HepG2 (cell line): ENCODE results near the gene S100A5. TPM values are rescaled to one million over a fixed set of nuclear protein-coding genes. Genes with fewer than 3 reads are reported as not detected.

ENCODE experiments used
- ATAC-seq: fragments of 200-7000 bp; cut with Tn5 transposase; 3 replicates; pipeline ENCODE4 v1.9.1; 2020; ENCODE audit warnings: mild to moderate bottlenecking, moderate library complexity
- BruUV-seq: library from RNA; stranded (reverse); fragments of 400-500 nt; replicated peaks from 2 replicates; lab custom pipeline; 2021; lab: Mats Ljungman, UMichigan
- CTCF ChIA-PET: fragments of 300-600 bp; formaldehyde crosslinking; extraction: SDS; loops from one replicate; lab custom pipeline; 2021; ENCODE audit warnings: low total read pairs, inconsistent platforms, low intra/inter-chr PET ratio; lab: Yijun Ruan, JAX
- POLR2A ChIA-PET: fragments of 350-600 bp; sonication (Branson Sonifier 250); formaldehyde crosslinking; loops from one replicate; lab custom pipeline; 2020; ENCODE audit warnings: antibody characterized with exemption, inconsistent platforms; lab: Yijun Ruan, JAX
- DNase-seq: peaks from one replicate; pipeline ENCODE4 v3.0.0-alpha.2; 2015; ENCODE audit warnings: low spot score
- FAIRE-seq: peaks from 3 replicates; lab custom pipeline; 2011; peaks lifted over from hg19 to GRCh38; lab: Jason Lieb, UNC
- H2AFZ ChIP-seq: one replicate; pipeline ENCODE4 v1.6.1; 2011; ENCODE audit warnings: low read length, inconsistent platforms
- H3K27ac ChIP-seq: fragments of 300-600 bp; 3 replicates; pipeline ENCODE4 v1.8.0; 2011; ENCODE audit warnings: mixed run types, mild to moderate bottlenecking, mixed read lengths, low read length, inconsistent platforms; ENCODE audit not compliant: insufficient read depth; ENCODE audit errors: extremely low read length
- H3K27me3 ChIP-seq, 2 experiments: fragments of 200-600 bp in 1 of 2; 2 replicates in 1 of 2; 3 replicates in 1 of 2; pipeline versions ENCODE4 v1.6.0 to v1.8.0; 2011; ENCODE audit warnings: low read length in 2 of 2, mild to moderate bottlenecking in 2 of 2, moderate library complexity in 2 of 2, inconsistent platforms in 1 of 2; ENCODE audit not compliant: insufficient read depth in 2 of 2, control insufficient read depth in 1 of 2
- H3K36me3 ChIP-seq, 2 experiments: fragments of 200-600 bp in 1 of 2; replicated peaks in 1 of 2; 2 replicates in 1 of 2; 3 replicates in 1 of 2; pipeline versions ENCODE4 v1.5.1 to v1.8.0; 2011; ENCODE audit warnings: low read length in 2 of 2, inconsistent platforms in 1 of 2; ENCODE audit not compliant: insufficient read depth in 2 of 2, control insufficient read depth in 1 of 2
- H3K4me1 ChIP-seq: 2 replicates; pipeline ENCODE4 v1.5.1; 2012; ENCODE audit warnings: low read length, inconsistent platforms; ENCODE audit not compliant: insufficient read depth
- H3K4me2 ChIP-seq: 2 replicates; pipeline ENCODE4 v1.6.0; 2011; ENCODE audit warnings: low read depth, low read length, inconsistent platforms
- H3K4me3 ChIP-seq, 3 experiments: fragments of 200-600 bp in 1 of 3; sonication (generic), shearing (Covaris generic) in 1 of 3; replicated peaks in 1 of 3; 2 replicates each; pipeline ENCODE4 v1.5.1; 2011 to 2016; ENCODE audit warnings: low read length in 3 of 3, inconsistent platforms in 2 of 3, low read depth in 2 of 3, mild to moderate bottlenecking in 2 of 3, control low read depth in 1 of 3, mixed read lengths in 1 of 3; ENCODE audit not compliant: insufficient read depth in 1 of 3
- H3K79me2 ChIP-seq: one replicate; pipeline ENCODE4 v1.6.1; 2011; ENCODE audit warnings: low read length, inconsistent platforms; ENCODE audit not compliant: insufficient read depth
- H3K9ac ChIP-seq: 2 replicates; pipeline ENCODE4 v1.6.0; 2011; ENCODE audit warnings: mild to moderate bottlenecking, low read depth, low read length, inconsistent platforms; ENCODE audit not compliant: insufficient read depth
- H3K9me3 ChIP-seq: 2 replicates; pipeline ENCODE4 v1.5.1; 2012; ENCODE audit warnings: mild to moderate bottlenecking, low read length
- H4K20me1 ChIP-seq: 2 replicates; pipeline ENCODE4 v1.6.0; 2011; ENCODE audit warnings: inconsistent platforms, mild to moderate bottlenecking, low read length, moderate library complexity; ENCODE audit not compliant: insufficient read depth
- ADNP ChIP-seq: sonication (generic); formaldehyde crosslinking; IDR thresholded peaks from 2 replicates; pipeline ENCODE4 v1.4.0; 2020; ENCODE audit warnings: missing genetic modification reagents
- ATF1 ChIP-seq: IDR thresholded peaks from 2 replicates; pipeline ENCODE4 v1.6.1; 2016; ENCODE audit warnings: mild to moderate bottlenecking, control low read depth
- ETS1 ChIP-seq: sonication (generic); formaldehyde crosslinking; IDR thresholded peaks from 2 replicates; pipeline ENCODE4 v1.4.0; 2020; ENCODE audit warnings: missing genetic modification reagents
- FOSL1 ChIP-seq: sonication (generic); formaldehyde crosslinking; IDR thresholded peaks from 2 replicates; pipeline ENCODE4 v1.9.0; 2021; ENCODE audit warnings: missing genetic modification reagents, borderline replicate concordance
- REPIN1 ChIP-seq: sonication (generic); formaldehyde crosslinking; IDR thresholded peaks from 2 replicates; pipeline ENCODE4 v1.8.0; 2022; ENCODE audit warnings: missing genetic modification reagents, low read depth, mild to moderate bottlenecking, borderline replicate concordance
- ZBTB3 ChIP-seq: sonication (generic); formaldehyde crosslinking; IDR thresholded peaks from 2 replicates; pipeline ENCODE4 v1.4.0; 2020; ENCODE audit warnings: low read depth, mild to moderate bottlenecking, moderate library complexity, missing genetic modification reagents, borderline replicate concordance
- ZNF138 ChIP-seq: sonication (generic); formaldehyde crosslinking; IDR thresholded peaks from 2 replicates; pipeline ENCODE4 v1.5.0; 2020; ENCODE audit warnings: mild to moderate bottlenecking, low read depth, missing genetic modification reagents
- ZNF282 ChIP-seq: fragments of 450-650 bp; IDR thresholded peaks from 2 replicates; pipeline ENCODE4 v1.6.1; 2018; ENCODE audit not compliant: partially characterized antibody
- ZNF367 ChIP-seq: sonication (generic); formaldehyde crosslinking; IDR thresholded peaks from 2 replicates; pipeline ENCODE4 v1.4.0; 2020; ENCODE audit warnings: missing genetic modification reagents, borderline replicate concordance
- ZNF441 ChIP-seq: sonication (generic); formaldehyde crosslinking; IDR thresholded peaks from 2 replicates; pipeline ENCODE4 v1.7.0; 2021; ENCODE audit warnings: missing genetic modification reagents, borderline replicate concordance
- ZNF777 ChIP-seq: sonication (generic); formaldehyde crosslinking; IDR thresholded peaks from 2 replicates; pipeline ENCODE4 v1.4.0; 2020; ENCODE audit warnings: missing genetic modification reagents
- ZNF781 ChIP-seq: sonication (generic); formaldehyde crosslinking; IDR thresholded peaks from 2 replicates; pipeline ENCODE4 v1.5.1; 2020; ENCODE audit warnings: borderline replicate concordance, mild to moderate bottlenecking, missing genetic modification reagents; ENCODE audit errors: not compliant biosample characterization
- ZNF790 ChIP-seq: sonication (generic); formaldehyde crosslinking; IDR thresholded peaks from 2 replicates; pipeline ENCODE4 v1.8.0; 2022; ENCODE audit warnings: missing genetic modification reagents, mild to moderate bottlenecking, borderline replicate concordance
- ZSCAN9 ChIP-seq: IDR thresholded peaks from 2 replicates; pipeline ENCODE4 v1.6.1; 2016; ENCODE audit warnings: borderline replicate concordance
- WGBS: methylation state at CpG from one replicate; pipeline ENCODE4 v1.1.6; 2017; ENCODE audit warnings: low lambda C conversion rate; 5-methylcytosine and 5-hydroxymethylcytosine counted together
- in situ Hi-C: cut with HindIII; loops from 2 replicates; pipeline ENCODE4 v1.10.0; 2017; ENCODE audit warnings: low pct_unique_long_range_greater_than_20kb; ENCODE audit not compliant: extremely low pct_ligation_motif_present
- intact Hi-C: fragments of 100-400 bp; cut with micrococcal nuclease; formaldehyde crosslinking; loops from one replicate; pipeline ENCODE4 v1.10.0; 2022; ENCODE audit not compliant: unreplicated experiment
- polyA plus RNA-seq, 8 experiments: library from polyadenylated mRNA; depleted of rRNA in 3 of 8; stranded (reverse) in 7 of 8; unstranded in 1 of 8; fragments of >200 nt; fragmentation: Illumina TruSeq in 4 of 8; extraction: Trizol in 4 of 8; gene quantifications; 2 replicates each; pipeline versions ENCODE4 v1.2.1 to v1.2.3, GENCODE V29; 2011 to 2016; ENCODE audit warnings: low read depth in 4 of 8, missing spikeins in 1 of 8, mixed read lengths in 1 of 8; ENCODE audit not compliant: insufficient read depth in 1 of 8
- total RNA-seq, 5 experiments: library from RNA; depleted of rRNA; stranded (reverse); fragments of >200 nt; fragmentation: Illumina TruSeq; extraction: Trizol; gene quantifications; 2 replicates each; pipeline ENCODE4 v1.2.3, GENCODE V29; 2016; ENCODE audit warnings: low read depth in 1 of 5
- TF ChIP-seq, protein P1 (sequence below): sonication (generic); formaldehyde crosslinking; IDR thresholded peaks from 2 replicates; pipeline ENCODE4 v1.4.0; 2020; ENCODE audit warnings: missing genetic modification reagents

S100A5 gene
- total and polyA plus RNA-seq, 2 of the 13 experiments (the other 11 are each of a cell fraction or from before 2014, with no cell fraction given): not detected

DNA sequence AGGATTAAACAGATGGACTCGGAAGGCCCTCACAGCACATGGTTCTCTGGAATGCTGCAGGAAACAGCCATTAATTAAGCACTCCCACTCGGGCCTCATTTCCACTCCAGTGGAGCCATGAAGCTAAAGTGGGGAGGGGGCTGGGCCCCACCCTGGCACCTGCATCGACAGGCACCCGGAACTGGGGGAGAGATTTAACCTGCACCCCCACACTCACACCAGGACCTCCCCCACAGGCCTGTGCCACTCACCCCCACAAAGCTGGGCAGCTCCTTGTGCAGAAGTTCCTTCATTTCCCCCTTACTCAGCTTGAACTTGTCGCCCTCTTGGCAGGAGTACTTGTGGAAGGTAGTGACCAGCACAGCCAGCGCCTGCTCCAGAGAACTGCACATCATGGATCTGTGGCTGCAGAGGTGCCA lies 22.8 kb upstream of the S100A5 start:
- DNase-seq: no peak
- 70% methylated on average over 4 of the region's 6 CpGs for WGBS
- Histone ChIP-seq H3K36me3 (no peaks in the 10 kb centered on the region), H3K27ac (no peak overlapping the region)
- in situ Hi-C loops: no loop called here
- TF ChIP-seq ZNF367 (CRISPR knock-in tag) (no peak), ZNF790 (CRISPR knock-in tag) (no peak), ZNF777 (CRISPR knock-in tag) (no peak), ZSCAN9 (CRISPR knock-in tag) (no peak), ATF1 (CRISPR knock-in tag) (no peak), ZNF781 (no peak), ZBTB3 (no peak), ZNF441 (no peak), ZNF138 (CRISPR knock-in tag) (no peak), FOSL1 (CRISPR knock-in tag) (no peak), ETS1 (CRISPR knock-in tag) (no peak), REPIN1 (CRISPR knock-in tag) (no peak), ADNP (CRISPR knock-in tag) (no peak), ZNF282 (no peak)
- TF ChIP-seq, protein P1, sequence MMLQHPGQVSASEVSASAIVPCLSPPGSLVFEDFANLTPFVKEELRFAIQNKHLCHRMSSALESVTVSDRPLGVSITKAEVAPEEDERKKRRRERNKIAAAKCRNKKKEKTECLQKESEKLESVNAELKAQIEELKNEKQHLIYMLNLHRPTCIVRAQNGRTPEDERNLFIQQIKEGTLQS: no peak
- TF ChIP-seq, all 625 proteins: peak for 0
- H3K4me2 ChIP-seq: no peak overlapping the region
- H3K9ac ChIP-seq: no peak overlapping the region
- peaks cover 33% of the 10 kb centered on the region for H3K4me1 ChIP-seq
- no peaks in the 10 kb centered on the region for H3K9me3 ChIP-seq
- no peak overlapping the region for H2AFZ ChIP-seq
- intact Hi-C loops: no loop called here
- no peaks in the 10 kb centered on the region for H3K27me3 ChIP-seq
- ChIA-PET CTCF (no interaction called here), POLR2A (interaction anchor here (1.8 kb wide), 1 partner anchor 11 kb away, joined by 4 read pairs; no protein-coding TSS in a partner anchor)
- H4K20me1 ChIP-seq: no peaks in the 10 kb centered on the region
- H3K79me2 ChIP-seq: no peaks in the 10 kb centered on the region
- no peak for FAIRE-seq
- ATAC-seq: no peak
- H3K4me3 ChIP-seq: no peak overlapping the region
- BruUV-seq: no TSS peak
